ENCODE results near the gene COPG1. TPM values are rescaled to one million over a fixed set of nuclear protein-coding genes. Genes with fewer than 3 reads are reported as not detected.

Gene COPG1
- total and polyA plus RNA-seq, 2 donors (not counting 3 experiments of a cell fraction or from before 2014, with no cell fraction given), result 112 to 202 TPM

- Histone ChIP-seq H3K27ac (ENCODE audit: insufficient read depth, low read depth, low read length) (no peak overlapping the region), H3K4me1 (ENCODE audit: control insufficient read depth, extremely low read depth, insufficient read depth, low read length) (peaks cover 3% of the 10 kb centered on the region), H3K27me3 (ENCODE audit: control insufficient read depth in 2 of 2, insufficient read depth in 2 of 2, low read length in 2 of 2) (no peaks in the 10 kb centered on the region), H3K4me3 (replicated peaks in 1 of 3; ENCODE audit: insufficient read depth in 1 of 3, low read depth in 1 of 3, low read length in 3 of 3) (no peak overlapping the region), H3K9ac (replicated peaks; ENCODE audit: extremely low read depth, insufficient read depth, low read length) (no peak overlapping the region), H3K4me2 (ENCODE audit: insufficient read depth, low read length) (no peak overlapping the region), H4K20me1 (replicated peaks; ENCODE audit: control insufficient read depth, extremely low read depth, insufficient read depth, low read length) (no peaks in the 10 kb centered on the region), H3K79me2 (ENCODE audit: control insufficient read depth, insufficient read depth, low read length) (no peaks in the 10 kb centered on the region), H3K36me3 (ENCODE audit: control insufficient read depth in 2 of 2, extremely low read depth in 1 of 2, insufficient read depth in 2 of 2, low read length in 2 of 2) (peaks cover 55 to 61% of the 10 kb centered on the region in 2 experiments), H3K9me1 (replicated peaks; ENCODE audit: control insufficient read depth, extremely low read depth, insufficient read depth, low read length) (no peaks in the 10 kb centered on the region), H3K9me3 (replicated peaks; ENCODE audit: control insufficient read depth, insufficient read depth, low read length) (no peaks in the 10 kb centered on the region), H2AFZ (ENCODE audit: low read depth, low read length) (no peak overlapping the region)
- ChIA-PET CTCF (interaction anchor here (1.1 to 1.2 kb wide), 2 partner anchors 26 to 302 kb away, joined by 3 to 4 read pairs; no protein-coding TSS in a partner anchor), POLR2A (no interaction called here)
- intact Hi-C loops (cut with micrococcal nuclease) (no loop called here), dilution Hi-C loops (cut with MboI; ENCODE audit: extremely low pct_ligation_motif_present, low sequenced_read_pairs) (no loop called here)
- no peak for DNase-seq (ENCODE audit: low read depth, low spot score)
- TF ChIP-seq POLR2A (IDR thresholded peaks at IDR 0.05; ENCODE audit: low read depth, low read length), result no peak
- no peak for TF ChIP-seq FOS (IDR thresholded peaks at IDR 0.05; ENCODE audit: borderline replicate concordance, insufficient read depth, low read length)
- TF ChIP-seq, protein P1, sequence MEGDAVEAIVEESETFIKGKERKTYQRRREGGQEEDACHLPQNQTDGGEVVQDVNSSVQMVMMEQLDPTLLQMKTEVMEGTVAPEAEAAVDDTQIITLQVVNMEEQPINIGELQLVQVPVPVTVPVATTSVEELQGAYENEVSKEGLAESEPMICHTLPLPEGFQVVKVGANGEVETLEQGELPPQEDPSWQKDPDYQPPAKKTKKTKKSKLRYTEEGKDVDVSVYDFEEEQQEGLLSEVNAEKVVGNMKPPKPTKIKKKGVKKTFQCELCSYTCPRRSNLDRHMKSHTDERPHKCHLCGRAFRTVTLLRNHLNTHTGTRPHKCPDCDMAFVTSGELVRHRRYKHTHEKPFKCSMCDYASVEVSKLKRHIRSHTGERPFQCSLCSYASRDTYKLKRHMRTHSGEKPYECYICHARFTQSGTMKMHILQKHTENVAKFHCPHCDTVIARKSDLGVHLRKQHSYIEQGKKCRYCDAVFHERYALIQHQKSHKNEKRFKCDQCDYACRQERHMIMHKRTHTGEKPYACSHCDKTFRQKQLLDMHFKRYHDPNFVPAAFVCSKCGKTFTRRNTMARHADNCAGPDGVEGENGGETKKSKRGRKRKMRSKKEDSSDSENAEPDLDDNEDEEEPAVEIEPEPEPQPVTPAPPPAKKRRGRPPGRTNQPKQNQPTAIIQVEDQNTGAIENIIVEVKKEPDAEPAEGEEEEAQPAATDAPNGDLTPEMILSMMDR (IDR thresholded peaks at IDR 0.05; ENCODE audit: extremely low read depth in 1 of 2, insufficient read depth in 1 of 2, low read depth in 1 of 2, low read length in 2 of 2), result no peak
- no peak for TF ChIP-seq JUN (IDR thresholded peaks at IDR 0.05; ENCODE audit: borderline replicate concordance, insufficient read depth, insufficient read length, low read depth)
- TF ChIP-seq EZH2 (IDR thresholded peaks at IDR 0.05; ENCODE audit: borderline replicate concordance, low read depth, low read length, severe bottlenecking), result no peak
- TF ChIP-seq, protein P2, sequence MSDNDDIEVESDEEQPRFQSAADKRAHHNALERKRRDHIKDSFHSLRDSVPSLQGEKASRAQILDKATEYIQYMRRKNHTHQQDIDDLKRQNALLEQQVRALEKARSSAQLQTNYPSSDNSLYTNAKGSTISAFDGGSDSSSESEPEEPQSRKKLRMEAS (IDR thresholded peaks at IDR 0.05; ENCODE audit: insufficient read depth, insufficient read length), result no peak
- no peak for TF ChIP-seq POLR2AphosphoS5 (IDR thresholded peaks at IDR 0.05; ENCODE audit: insufficient read depth, low read depth, low read length)
- no peak for TF ChIP-seq MYC (IDR thresholded peaks at IDR 0.05; ENCODE audit: low read depth, low read length)
- no peak for FAIRE-seq
- no TSS peak for BruUV-seq (replicated peaks)
These were observed 22.3 kb downstream of the COPG1 start for GRCh38 chr3:129271674-129272073.
